T-helper 1 cell (primary cell): Measurements from ENCODE around the gene SGTB.
A peak's percentile ranks its signal among the peaks of the same experiment; 100 is the strongest.

Experiments
- DNase-seq, 5 donors: peaks; one replicate each; pipeline ENCODE4 v3.0.0-alpha.2; 2012 to 2020
- total RNA-seq, 4 donors: gene quantifications; one replicate each; lab custom pipeline; 2026; lab: John Stamatoyannopoulos, UW

SGTB gene, protein sequence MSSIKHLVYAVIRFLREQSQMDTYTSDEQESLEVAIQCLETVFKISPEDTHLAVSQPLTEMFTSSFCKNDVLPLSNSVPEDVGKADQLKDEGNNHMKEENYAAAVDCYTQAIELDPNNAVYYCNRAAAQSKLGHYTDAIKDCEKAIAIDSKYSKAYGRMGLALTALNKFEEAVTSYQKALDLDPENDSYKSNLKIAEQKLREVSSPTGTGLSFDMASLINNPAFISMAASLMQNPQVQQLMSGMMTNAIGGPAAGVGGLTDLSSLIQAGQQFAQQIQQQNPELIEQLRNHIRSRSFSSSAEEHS
- 87.0 to 155 (median 130) reads per million in 4 donors for total RNA-seq

DNA sequence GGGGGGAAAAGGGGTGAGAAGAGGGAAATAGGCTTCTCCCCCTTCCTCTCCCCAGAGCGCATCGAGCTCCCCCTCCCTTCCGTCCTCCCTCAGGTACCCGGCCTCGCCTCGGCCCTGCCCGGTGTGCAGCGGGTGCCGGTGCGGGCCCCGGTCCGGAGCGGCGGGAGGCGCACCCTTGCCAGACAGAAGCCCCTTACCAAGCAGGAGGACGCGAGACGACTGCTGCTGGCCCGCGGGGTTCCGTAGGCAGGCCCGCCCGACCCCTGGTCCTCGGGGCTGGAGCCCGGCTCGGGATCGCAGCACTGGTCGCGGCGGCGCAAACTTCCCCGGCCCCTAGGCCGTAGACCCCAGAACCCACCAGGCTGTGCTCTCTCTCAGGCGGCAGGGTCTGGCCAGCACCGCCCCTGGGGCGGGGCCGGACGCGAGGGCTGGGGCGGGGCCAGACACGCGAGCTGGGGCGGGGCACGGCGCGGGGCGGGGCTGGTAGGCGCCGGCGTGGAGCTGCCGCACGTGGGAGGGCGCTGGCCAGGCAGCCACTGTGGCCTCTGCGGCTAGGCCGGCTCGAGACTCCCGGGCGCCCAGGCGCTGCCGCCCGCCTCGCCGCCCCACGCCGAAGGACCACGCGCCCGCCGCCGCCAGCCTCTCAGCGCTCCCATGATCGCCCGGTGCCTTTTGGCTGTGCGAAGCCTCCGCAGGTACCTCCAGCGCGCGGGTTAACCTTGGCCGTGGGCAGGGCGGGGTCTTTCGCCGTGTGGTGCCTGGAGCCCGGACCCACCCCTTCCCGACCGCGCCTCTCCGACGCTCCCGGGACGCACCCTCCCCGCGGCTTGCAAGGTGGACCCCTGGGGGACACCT is at the start of gene SGTB, which contains the start of gene NLN:
Gene SGTB, minus strand, starts transcription at position 390 of the 855 bp plus-strand sequence. CDS start 1,302 bp downstream, outside the sequence.
Gene NLN, plus strand, starts transcription at position 486 of the 855 bp plus-strand sequence. Its CDS starts 169 bp downstream, at position 655.
- DNase-seq: peak; percentile 69 to 83 (median 75)

- DNase-seq: no peak
These were observed 49.4 kb upstream of the SGTB start for GRCh38 chr5:65771266-65771665.

GRCh38 chr5:65769539-65769938 is 47.6 kb upstream of the SGTB start:
- DNase-seq: no peak

- DNase-seq: no peak
These were observed 46.9 kb upstream of the SGTB start for GRCh38 chr5:65768723-65769346.

DNA sequence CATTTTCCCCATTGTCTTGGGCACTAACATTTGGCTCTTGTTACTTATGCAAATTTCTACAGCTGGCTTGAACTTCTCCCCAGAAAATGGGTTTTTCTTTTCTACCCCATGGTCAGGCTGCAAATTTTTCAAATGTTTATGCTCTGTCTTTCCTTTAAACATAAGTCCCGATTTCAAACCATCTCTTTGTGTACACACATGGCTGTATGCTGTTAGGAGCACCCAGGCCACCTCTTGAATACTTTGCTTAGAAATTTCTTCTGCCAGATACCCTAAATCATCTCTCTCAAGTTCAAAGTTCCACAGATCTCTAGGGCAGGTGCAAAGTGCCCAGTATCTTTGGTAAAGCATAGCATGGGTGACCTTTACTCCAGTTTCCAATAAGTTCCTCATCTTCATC is 45.7 kb upstream of the SGTB start:
- no peak for DNase-seq

- no peak for DNase-seq
These were observed 44.9 kb upstream of the SGTB start for GRCh38 chr5:65766781-65767180.

- no peak for DNase-seq
These were observed 44.3 kb upstream of the SGTB start for GRCh38 chr5:65766175-65766574.

GRCh38 chr5:65765582-65765981 is 43.7 kb upstream of the SGTB start:
- DNase-seq: no peak

DNA sequence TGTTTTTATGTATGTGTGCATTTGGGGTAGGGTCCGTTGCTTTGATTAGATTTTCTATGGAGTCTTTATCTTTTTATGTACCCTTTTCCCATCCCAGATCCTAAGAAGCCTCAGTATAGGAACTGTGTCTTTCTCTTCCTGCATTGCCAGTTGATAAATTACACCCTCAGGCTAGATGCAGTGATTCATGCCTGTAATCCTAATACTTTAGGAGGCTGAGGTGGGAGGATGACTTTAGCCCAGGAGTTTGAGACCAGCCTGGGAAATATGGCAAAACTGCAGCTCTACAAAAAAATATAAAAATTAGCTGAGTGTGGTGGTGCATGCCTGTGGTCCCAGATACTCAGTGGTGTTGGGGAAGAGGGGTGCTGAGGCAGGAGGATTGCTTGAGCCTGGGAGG is 40.3 kb upstream of the SGTB start:
- no peak for DNase-seq

- peak in 4 of 5 donors; percentile 23 to 62 (median 29) for DNase-seq
These were observed 38.8 kb upstream of the SGTB start for GRCh38 chr5:65760504-65761275.

DNA sequence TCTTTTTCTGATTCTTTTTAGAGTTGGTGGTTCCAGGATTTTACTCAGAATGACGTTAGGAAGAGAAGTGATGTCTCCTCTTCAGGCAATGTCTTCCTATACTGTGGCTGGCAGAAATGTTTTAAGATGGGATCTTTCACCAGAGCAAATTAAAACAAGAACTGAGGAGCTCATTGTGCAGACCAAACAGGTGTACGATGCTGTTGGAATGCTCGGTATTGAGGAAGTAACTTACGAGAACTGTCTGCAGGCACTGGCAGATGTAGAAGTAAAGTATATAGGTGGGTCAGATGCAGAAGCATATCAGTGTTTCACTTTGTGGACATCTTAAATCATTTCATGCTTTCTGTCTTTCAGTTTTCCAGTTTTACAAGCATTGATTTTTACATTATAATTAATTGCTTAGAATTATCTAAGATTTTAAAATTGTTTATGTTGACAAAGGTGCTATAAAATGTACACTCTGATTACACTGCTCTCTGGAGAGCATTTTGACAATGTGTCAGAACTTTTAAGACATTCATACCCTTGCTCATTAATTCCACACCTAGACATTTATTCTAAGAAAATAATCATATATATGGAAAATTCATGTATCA is 36.7 kb upstream of the SGTB start:
- DNase-seq: no peak

GRCh38 chr5:65753189-65753588 is 31.3 kb upstream of the SGTB start:
- DNase-seq: no peak

GRCh38 chr5:65750938-65751337 is 29.0 kb upstream of the SGTB start:
- DNase-seq: no peak

- DNase-seq: no peak
These were observed 28.0 kb upstream of the SGTB start for GRCh38 chr5:65749956-65750355.

DNA sequence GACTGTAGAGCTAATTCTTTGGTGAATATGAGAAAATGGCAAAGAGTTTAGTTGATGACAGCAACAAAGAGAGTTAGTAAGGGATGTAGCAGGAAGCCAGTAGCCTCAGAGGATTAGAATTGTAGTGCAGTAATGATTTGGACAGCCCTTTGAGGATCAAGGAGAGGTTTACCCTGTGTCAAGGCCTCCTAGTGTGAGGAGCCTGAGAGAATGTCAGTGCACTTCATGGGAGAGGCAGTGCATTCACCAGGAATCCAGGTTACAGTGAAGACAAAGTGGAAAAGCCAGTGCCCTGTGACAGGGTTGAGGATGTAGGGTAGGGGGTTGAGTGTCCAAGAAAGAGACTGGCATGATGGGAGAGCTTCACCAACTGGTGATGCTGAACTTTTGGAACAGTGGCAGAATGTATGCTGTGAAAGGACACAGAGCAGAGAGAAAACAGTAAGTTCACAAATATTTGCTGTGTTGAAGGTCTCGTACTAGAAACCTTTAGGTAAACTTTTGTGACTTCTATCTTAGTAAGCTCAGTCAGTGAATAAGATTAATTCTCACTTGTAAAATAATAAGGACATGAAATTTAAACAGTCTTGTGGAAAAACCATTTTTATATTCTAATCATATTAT is 27.4 kb upstream of the SGTB start:
- DNase-seq: no peak

GRCh38 chr5:65742565-65743231 is 20.8 kb upstream of the SGTB start:
- peak in 1 of 5 donors; percentile 63 for DNase-seq

DNA sequence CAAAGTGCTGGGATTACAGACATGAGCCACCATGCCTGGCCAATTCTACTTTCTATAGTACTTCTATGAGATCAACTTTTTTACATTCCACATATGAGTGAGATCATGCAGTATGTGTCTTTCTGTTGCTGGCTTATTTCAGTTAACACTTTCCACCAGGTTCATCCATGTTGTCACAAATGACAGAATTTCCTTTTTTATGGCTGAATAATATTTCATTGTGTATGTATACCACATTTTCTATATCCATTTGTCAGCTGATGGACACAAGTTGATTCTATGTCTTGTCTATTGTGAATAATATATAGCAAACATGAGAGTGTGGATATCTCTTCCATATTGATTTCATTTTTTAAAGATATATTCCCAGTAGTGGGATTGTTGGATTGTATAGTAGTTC is 17.3 kb upstream of the SGTB start:
- DNase-seq: no peak

DNA sequence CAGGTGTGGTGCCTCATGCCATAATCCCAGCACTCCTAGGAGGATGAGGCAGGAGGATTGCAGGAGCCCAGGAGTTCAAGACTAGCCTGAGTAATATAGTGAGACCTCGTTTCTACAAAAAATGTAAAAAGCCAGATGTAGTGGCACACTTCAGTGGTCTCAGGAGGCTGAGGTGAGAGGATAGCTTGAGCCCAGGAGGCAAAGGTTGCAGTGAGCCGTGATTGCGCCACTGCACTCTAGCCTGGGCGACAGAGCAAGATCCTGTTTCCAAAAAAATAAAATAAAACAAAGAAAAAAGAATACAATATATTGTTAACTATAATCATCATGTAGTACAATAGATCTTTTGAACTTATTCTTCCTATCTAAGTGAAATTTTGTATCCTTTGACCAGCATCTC is 16.4 kb upstream of the SGTB start:
- no peak for DNase-seq

- no peak for DNase-seq
These were observed 15.9 kb upstream of the SGTB start for GRCh38 chr5:65737842-65738241.

- DNase-seq: no peak
These were observed 14.1 kb upstream of the SGTB start for GRCh38 chr5:65736011-65736410.

DNA sequence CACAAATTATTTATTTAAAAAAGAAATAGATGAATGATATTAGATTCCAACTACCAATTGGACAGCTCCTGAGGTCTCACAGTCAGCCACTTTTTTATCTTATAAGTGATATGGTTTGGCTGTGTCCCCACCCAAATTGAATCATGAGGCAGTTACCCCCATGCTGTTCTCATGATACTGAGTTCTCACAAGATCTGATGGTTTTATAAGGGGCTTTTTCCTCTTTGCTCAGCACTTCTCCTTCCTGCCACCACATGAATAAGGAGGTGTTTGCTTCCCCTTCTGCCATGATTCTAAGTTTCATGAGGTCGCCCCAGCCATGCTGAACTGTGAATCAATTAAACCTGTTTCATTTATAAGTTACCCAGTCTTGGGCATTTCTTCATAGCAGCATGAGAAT is 13.0 kb upstream of the SGTB start:
- no peak for DNase-seq
